Choroid plexus epithelial cell (primary cell): ENCODE results near the gene TRIM42.
A peak's percentile ranks its signal among the peaks of the same experiment; 100 is the strongest.

Source experiments
- DNase-seq: peaks from one replicate; pipeline ENCODE4 v3.0.0-alpha.2; 2010; ENCODE audit warnings: low read depth
- H3K4me3 ChIP-seq: 2 replicates; pipeline ENCODE4 v1.5.1; 2011; ENCODE audit warnings: low read depth, mild to moderate bottlenecking, control low read depth, low read length, moderate library complexity
- TF ChIP-seq, protein P1 (sequence below): conservative IDR thresholded peaks from 2 replicates; pipeline ENCODE4 v1.5.1; 2011; ENCODE audit warnings: low read depth, mild to moderate bottlenecking, control low read depth, inconsistent platforms, low read length, moderate library complexity

Gene TRIM42

DNA sequence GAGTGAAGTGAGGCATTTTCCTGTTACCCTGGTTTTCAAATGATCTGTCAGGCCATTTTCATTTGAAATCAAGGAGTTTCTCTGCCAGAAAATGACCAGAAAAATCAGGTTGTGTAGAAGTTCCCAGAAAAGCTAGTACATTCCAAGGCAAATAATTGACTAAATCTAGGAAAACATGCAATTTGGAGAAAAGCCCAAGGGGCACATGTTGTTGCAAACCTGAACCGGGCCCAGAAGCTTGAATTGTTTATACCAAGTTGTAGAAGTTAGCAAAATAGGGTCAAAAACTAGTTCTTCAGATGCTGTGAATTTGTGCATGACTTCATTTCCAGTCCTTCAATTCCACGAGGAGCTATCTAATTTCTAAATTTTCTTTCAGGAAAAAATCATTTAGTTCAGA lies 31.0 kb downstream of the TRIM42 start:
- no peak for DNase-seq
- H3K4me3 ChIP-seq = no peak overlapping the region
- TF ChIP-seq, protein P1, sequence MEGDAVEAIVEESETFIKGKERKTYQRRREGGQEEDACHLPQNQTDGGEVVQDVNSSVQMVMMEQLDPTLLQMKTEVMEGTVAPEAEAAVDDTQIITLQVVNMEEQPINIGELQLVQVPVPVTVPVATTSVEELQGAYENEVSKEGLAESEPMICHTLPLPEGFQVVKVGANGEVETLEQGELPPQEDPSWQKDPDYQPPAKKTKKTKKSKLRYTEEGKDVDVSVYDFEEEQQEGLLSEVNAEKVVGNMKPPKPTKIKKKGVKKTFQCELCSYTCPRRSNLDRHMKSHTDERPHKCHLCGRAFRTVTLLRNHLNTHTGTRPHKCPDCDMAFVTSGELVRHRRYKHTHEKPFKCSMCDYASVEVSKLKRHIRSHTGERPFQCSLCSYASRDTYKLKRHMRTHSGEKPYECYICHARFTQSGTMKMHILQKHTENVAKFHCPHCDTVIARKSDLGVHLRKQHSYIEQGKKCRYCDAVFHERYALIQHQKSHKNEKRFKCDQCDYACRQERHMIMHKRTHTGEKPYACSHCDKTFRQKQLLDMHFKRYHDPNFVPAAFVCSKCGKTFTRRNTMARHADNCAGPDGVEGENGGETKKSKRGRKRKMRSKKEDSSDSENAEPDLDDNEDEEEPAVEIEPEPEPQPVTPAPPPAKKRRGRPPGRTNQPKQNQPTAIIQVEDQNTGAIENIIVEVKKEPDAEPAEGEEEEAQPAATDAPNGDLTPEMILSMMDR = no peak

- H3K4me3 ChIP-seq = no peak overlapping the region
- no peak for DNase-seq
- TF ChIP-seq, protein P1 = no peak
These were observed 31.9 kb downstream of the TRIM42 start for GRCh38 chr3:140709751-140710150.

GRCh38 chr3:140710711-140711389 lies 33.0 kb downstream of the TRIM42 start:
- TF ChIP-seq, protein P1 = no peak
- no peak overlapping the region for H3K4me3 ChIP-seq
- no peak for DNase-seq

- TF ChIP-seq, protein P1 = no peak
- no peak overlapping the region for H3K4me3 ChIP-seq
- peak; percentile 4 for DNase-seq
These were observed 33.6 kb downstream of the TRIM42 start for GRCh38 chr3:140711390-140712035.

DNA sequence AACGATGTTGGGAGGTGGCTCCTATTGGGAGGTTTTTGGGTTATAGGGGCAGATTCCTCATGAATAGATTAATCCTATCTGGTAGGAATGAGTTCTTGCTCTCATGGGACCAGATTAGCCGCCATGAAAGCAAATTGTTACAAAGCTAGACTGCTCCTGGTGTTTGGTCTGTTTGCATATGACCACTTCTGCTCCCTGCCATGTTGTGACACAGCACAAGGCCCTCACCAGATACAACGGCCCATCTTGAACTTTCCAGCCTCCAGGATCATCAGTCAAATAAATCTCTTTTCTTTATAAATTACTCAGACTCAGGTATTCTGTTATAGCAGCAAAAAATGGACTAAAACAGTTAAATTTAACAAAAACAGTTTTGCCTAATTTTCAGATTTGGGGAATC lies 34.4 kb downstream of the TRIM42 start:
- TF ChIP-seq, protein P1 = no peak
- H3K4me3 ChIP-seq = no peak overlapping the region
- DNase-seq = no peak

GRCh38 chr3:140715035-140715434 lies 37.2 kb downstream of the TRIM42 start:
- TF ChIP-seq, protein P1 = no peak
- DNase-seq = no peak
- H3K4me3 ChIP-seq = no peak overlapping the region

DNA sequence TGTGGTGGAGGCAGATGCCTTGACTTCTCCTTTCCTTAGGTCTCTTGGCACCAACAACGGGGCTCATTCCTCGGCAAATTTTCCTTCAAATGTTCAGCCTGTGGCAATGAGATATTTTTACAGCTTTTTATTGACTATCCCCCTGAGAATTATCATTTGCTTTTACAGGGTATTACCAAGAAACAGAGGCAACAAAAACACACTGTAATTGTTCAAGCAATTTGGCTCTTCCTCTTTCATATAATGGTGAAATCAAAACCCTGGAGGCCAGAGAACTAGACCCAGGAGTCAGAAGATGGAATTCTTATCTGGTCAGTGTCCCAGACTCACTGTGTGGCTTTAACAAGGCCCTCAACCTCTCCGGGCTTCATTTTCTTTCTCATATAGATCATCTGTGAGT lies 40.1 kb downstream of the TRIM42 start:
- TF ChIP-seq, protein P1 = no peak
- no peak overlapping the region for H3K4me3 ChIP-seq
- no peak for DNase-seq
